DMS53 treated with DMSO at 0.1 percent for 48 hours (cell line): ENCODE results near the gene UIMC1.

Experiments
- DNase-seq: peaks from one replicate; lab custom pipeline; 2025; ENCODE audit not compliant: unreplicated experiment; lab: John Stamatoyannopoulos, UW

The UIMC1 gene

GRCh38 chr5:176902911-176903664 lies 103.5 kb downstream of the UIMC1 start:
- no peak for DNase-seq

DNA sequence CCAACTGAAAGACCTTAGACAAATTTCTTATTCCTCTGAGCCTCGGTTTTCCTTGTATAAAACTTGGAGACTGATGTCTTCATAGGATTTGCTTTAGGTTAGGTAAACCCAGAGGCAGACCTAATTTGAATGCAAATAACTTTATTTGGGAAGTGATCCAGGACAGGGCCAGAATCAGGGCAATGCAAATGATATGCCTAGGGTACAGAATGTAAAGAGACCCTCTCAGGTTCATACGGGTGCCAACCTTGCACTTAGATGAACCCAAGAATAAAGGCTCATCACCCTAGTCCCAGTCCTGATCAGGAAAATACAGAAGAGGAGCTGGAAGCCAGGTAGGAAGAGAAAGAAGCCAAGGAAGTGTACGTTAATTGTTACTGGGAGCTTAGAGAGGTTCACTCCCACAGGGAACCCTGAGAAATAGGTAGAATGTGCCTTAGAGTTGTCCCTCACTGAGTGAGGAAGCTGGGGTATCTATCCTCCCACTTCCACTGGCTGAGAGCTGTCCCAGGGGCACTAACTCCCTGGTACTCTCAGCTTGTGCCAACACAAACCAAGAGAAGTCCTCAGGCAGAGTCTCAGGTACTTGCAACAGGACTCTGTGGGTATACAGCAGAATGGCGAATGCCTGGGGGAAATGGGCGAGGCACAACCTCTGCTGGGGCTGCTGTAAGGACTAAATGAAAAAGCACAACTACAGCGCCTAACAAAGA lies 104.3 kb downstream of the UIMC1 start:
- no peak for DNase-seq

DNA sequence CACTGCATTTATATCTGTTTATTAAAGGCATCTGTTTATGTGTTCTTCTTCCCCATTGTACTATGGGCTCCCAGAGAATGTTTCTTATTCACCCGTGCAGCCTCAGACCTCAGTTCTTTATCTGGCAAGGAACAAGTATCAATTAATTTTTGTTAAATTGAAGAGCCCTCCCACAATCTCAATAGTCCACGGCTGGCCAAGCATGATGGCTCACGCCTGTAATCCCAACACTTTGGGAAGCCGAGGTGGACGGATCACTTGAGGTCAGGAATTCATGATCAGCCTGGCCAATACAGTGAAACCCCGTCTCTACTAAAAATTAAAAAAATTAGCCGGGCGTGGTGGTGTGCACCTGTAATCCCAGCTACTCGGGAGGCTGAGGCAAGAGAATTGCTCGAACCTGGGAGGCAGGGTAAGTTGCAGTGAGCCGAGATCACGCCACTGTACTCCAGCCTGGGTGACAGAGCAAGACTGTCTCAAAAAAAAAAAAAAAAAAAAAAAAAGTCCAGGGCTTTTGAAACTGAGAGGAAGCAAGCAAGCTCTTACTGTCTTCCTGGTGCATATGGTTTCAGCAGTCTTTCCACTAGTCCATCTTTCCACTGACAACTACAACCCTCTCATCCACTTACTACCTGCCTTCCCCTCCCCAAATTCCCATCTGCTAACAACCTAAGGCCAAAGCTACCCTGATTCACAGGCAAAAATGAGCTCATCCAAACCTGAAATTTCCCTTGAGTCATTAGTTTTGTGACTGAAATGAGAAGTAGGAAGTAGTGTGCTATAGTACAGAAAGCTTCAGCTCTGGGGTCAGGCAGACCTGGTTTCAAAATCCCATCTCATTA lies 105.1 kb downstream of the UIMC1 start:
- no peak for DNase-seq

GRCh38 chr5:176900780-176901204 lies 105.8 kb downstream of the UIMC1 start:
- DNase-seq = no peak

DNA sequence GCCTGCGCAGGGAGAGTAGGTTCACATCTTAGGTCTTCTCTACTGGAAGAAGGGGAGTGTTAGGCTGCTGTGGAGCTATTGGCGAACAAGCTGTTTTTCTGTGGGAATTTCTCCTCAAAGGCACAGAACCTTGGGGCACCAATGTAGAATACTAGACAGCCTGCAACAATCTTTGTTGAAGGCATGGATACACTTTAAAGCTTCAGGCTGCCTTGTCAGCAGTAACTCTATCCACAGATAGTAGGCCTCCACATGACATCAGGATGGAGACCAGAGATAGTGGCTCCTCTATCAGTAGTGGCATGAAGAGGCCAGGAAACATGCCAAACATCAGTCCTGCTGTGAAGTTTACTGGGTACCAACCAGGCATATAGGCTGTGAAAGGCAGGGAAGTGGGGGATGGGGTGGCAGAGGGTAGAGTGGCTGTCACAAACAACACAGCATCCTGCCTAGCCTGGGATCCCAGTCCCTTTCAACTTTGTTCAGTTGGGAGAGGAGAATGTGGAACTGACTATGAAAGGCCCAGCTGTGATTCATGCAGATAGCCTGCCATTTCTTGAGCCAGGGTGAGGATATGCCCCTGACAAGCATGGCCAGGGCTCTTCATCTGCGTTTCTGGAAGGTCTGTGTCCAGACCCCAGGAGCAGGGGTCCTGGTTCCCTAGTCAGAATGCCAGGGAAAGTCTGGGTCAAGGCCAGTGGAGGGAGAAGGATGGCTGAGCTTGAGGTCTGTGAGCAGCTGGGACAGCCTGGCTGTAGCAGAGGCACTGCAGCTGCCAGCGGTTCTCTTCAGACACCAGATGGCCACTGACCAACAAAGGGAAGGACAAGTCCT lies 106.4 kb downstream of the UIMC1 start:
- no peak for DNase-seq

DNA sequence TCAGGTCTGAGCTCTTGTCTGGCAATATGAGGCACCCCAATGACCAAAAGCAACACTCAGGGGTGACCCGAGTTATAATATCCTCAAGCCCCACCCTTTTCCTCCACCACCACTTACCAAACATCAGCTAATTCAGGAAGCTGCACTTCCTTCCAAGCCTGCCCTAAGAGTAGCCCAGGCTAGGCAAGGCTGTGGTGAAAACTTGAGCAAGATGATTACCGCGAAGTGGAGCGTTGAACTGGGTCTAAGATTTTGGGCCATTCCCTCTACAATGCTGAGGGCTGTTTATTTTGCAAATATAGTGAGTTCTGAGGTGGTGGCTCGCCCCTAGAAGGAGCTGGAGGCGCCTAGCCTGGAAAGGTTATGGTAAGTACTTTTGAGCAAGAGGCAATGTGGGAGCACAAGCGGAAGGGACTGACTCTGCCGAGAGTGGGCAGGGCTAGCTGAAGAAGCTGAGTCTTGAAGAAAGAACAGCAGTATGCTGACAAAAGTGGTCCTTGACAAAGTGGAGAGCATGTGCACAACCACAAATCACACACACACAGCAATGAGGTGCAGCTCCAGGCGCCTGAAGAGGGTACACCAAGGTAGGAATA lies 107.2 kb downstream of the UIMC1 start, which contains the start of gene HK3:
Gene HK3 (minus strand): TSS at position 51 of the 596 bp plus-strand sequence. CDS start 3,187 bp downstream, outside the sequence.
- no peak for DNase-seq

- no peak for DNase-seq
Observed at GRCh38 chr5:176897263-176897662, 109.3 kb downstream of the UIMC1 start.

DNA sequence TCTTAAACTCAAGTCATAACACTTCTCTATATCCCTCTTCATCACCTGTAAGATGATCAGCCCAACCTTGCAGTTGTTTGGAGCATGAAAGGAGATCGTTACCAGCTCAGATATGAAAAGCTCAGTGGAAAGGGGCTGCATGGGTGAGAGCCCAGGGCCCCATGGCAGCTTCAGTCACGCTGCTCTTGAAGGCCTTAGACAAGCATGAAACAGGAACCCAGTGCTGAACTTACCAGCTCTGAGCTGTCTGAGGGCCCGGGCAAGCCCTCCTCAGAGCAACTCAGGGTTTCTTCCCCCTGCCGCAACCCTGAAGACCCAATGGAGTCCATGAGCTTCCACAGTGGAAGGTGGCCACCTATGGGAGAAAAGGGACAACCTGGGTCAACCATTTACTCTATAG lies 110.7 kb downstream of the UIMC1 start:
- DNase-seq = no peak

GRCh38 chr5:176894298-176894697 lies 112.3 kb downstream of the UIMC1 start:
- no peak for DNase-seq

GRCh38 chr5:176892663-176893062 lies 113.9 kb downstream of the UIMC1 start:
- DNase-seq = no peak

DNA sequence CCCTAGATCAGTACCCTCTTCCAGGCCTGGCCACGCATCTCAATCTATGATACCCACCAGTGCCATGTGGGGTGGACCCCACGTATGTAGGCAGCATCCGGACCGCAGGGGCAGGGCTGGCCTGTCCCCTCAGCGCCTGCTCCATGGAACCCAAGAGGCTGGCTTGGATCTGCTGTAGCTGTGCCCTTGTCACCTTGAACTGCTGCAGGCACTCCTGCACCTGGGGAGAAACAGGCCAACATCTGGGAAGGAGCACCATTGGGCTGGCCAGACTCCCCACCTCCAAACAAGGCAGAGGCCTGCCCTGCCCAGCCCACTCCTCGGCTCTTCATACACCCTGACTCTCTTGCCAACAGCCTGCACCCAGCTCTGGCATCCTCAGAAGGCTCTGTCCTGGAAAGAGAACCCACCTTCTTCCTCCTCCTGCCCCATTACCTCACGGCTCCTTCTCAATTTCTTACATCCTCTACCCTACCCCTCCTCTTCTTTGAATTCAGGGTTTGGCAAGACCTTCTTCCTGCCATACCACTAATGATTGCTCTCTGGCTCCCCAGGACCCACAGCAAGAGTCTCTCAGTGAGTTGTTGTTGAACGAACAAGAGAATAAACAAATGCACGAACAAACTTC lies 115.1 kb downstream of the UIMC1 start:
- no peak for DNase-seq

DNA sequence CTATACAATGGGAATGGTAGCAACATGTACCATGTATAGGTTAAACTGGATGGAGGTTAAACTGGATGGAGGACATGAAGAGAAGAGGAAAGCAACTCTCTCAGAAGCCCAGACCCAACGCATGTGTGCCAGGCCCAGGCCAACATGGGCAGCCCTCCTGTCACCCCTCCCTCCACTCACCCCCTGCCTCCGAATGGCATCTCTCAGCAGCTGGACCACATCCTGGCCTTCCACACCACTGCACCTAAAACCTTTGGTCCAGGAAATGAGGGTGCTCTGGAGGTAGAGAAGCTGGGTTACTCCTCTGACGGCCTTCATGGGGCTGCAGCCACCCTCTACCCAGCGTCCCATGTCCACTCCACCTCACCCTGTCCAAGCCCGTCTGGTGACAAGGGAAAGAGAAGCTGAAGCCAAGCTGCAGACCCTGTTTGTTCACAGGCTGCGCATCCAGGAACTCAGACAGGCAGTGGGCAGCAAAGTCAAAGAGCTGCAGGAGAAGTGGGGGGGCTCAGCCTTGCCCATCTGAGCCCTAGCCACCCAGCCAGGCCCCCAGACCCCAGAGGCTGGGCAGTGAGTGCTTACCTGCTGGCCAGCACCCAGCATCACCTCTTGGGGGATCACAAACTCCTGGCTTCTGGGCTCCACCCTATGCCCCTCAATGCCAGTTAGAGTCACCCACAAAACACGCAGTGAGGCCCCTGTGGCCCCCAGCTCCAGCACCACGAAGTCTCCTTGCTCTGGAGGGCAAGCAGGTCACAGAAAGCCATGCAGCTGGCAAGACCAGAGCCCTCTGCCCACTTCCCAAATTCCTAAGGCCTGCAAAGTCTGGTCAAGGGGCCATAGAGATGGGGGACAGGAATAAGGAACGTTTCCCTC lies 115.9 kb downstream of the UIMC1 start:
- no peak for DNase-seq

GRCh38 chr5:176889321-176890280 lies 117.0 kb downstream of the UIMC1 start:
- DNase-seq = no peak

GRCh38 chr5:176888865-176889165 lies 117.8 kb downstream of the UIMC1 start:
- no peak for DNase-seq

GRCh38 chr5:176888016-176888864 lies 118.3 kb downstream of the UIMC1 start:
- DNase-seq = no peak

DNA sequence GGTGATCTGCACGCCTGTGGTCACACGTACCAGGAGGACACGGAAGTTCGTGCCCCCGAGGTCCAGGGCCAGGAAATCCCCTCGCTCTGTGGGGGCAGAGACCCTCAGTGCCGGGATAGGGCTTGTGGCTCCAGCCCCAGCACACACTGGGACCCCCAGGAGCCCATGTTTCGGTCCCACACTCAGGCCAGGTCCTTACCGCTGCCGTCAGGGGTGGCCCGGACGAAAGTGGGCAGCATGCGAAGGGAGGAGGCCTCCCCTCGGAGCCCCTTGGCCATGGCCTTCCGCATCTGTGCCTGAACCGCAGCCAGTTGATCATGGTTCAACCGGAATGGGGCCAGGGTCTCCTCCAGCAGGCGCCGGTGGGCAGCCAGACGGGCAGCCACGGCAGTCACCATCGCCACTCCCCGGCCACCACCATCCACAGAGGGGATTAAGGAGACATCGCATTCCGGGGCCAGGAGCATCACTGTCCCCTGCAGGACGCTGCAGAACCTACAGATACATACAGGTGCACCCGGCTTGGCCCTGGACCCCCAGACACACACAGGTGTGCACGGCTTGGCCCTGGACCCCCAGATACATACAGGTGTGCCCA lies 119.2 kb downstream of the UIMC1 start:
- DNase-seq = no peak
